Measurements from ENCODE around the gene WRNIP1. TPM values are rescaled to one million over a fixed set of nuclear protein-coding genes. Genes with fewer than 3 reads are reported as not detected.

WRNIP1 gene
- total and polyA plus RNA-seq, 2 of the 13 experiments (the other 11 are each of a cell fraction or from before 2014, with no cell fraction given) = 77.7 to 90.3 TPM

- TF ChIP-seq TRAFD1 (CRISPR knock-in tag; IDR thresholded peaks at IDR 0.05; ENCODE audit: borderline replicate concordance) = no peak
- no peak for TF ChIP-seq RFX3 (CRISPR knock-in tag; IDR thresholded peaks at IDR 0.05)
- no peak for TF ChIP-seq CREB3 (CRISPR knock-in tag; IDR thresholded peaks at IDR 0.05)
Observed at GRCh38 chr6:2826131-2826530, 60.9 kb downstream of the WRNIP1 start (continued).

DNA sequence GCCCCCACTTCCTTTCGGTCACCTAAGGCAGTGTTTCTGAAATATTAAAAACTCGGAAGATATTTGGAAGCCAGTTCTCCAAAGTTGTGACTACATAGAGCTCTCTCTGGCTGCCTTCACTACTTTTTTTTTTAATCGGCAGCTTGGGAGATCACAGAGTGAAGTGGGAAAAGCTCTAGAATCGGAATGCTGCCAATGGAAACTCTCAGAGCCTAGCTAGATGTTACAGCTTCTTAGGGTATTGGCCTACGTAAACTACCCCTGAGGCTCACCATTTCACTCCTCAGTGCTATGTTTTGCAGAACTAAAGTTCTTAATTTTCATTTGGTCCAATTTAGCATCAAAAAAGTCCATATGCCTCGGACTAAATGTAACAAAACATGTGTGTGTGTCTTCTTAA lies 61.9 kb downstream of the WRNIP1 start:
- Histone ChIP-seq H3K4me1 (ENCODE audit: insufficient read depth, low read length) (peaks cover 15% of the 10 kb centered on the region), H3K79me2 (ENCODE audit: insufficient read depth, low read length) (no peaks in the 10 kb centered on the region), H3K4me3 (replicated peaks in 1 of 3; ENCODE audit: insufficient read depth in 1 of 3, low read depth in 2 of 3, low read length in 3 of 3) (no peak overlapping the region), H4K20me1 (ENCODE audit: insufficient read depth, low read length) (no peaks in the 10 kb centered on the region), H3K9ac (ENCODE audit: insufficient read depth, low read depth, low read length) (no peak overlapping the region), H2AFZ (ENCODE audit: low read length) (no peak overlapping the region), H3K4me2 (ENCODE audit: low read depth, low read length) (no peak overlapping the region), H3K27ac (ENCODE audit: extremely low read length, insufficient read depth, low read length) (no peak overlapping the region), H3K27me3 (ENCODE audit: control insufficient read depth in 1 of 2, insufficient read depth in 2 of 2, low read length in 2 of 2) (no peaks in the 10 kb centered on the region), H3K9me3 (ENCODE audit: low read length) (no peaks in the 10 kb centered on the region), H3K36me3 (replicated peaks in 1 of 2; ENCODE audit: control insufficient read depth in 1 of 2, insufficient read depth in 2 of 2, low read length in 2 of 2) (no peaks in the 10 kb centered on the region)
- BruUV-seq (replicated peaks) = no TSS peak
- no peak for DNase-seq (ENCODE audit: low spot score)
- no peak for ATAC-seq
- ChIA-PET POLR2A (interaction anchor here (1.2 to 2.4 kb wide), 2 partner anchors 9 to 14 kb away, joined by 4 to 12 read pairs; partner anchors contain the start of gene SERPINB1), CTCF (ENCODE audit: low intra/inter-chr PET ratio, low total read pairs) (no interaction called here)
- intact Hi-C loops (cut with micrococcal nuclease; ENCODE audit: unreplicated experiment) = no loop called here
- WGBS (ENCODE audit: low lambda C conversion rate) = 86% methylated on average over 6 of the region's 6 CpGs
- in situ Hi-C loops (cut with HindIII; ENCODE audit: extremely low pct_ligation_motif_present, low pct_unique_long_range_greater_than_20kb) = no loop called here
- no peak for FAIRE-seq
- TF ChIP-seq ZFP41 (CRISPR knock-in tag; IDR thresholded peaks at IDR 0.05; ENCODE audit: borderline replicate concordance) (no peak), PCBP1 (IDR thresholded peaks at IDR 0.05; ENCODE audit: borderline replicate concordance, low read depth, low read length) (no peak), ZGPAT (CRISPR knock-in tag; IDR thresholded peaks at IDR 0.05) (no peak), ZKSCAN1 (IDR thresholded peaks at IDR 0.05; ENCODE audit: low read length) (no peak), ZNF775 (CRISPR knock-in tag; IDR thresholded peaks at IDR 0.05; ENCODE audit: borderline replicate concordance) (no peak), ZNF563 (CRISPR knock-in tag; IDR thresholded peaks at IDR 0.05) (no peak), MLLT10 (CRISPR knock-in tag; IDR thresholded peaks at IDR 0.05) (no peak), SMYD3 (CRISPR knock-in tag; IDR thresholded peaks at IDR 0.05) (no peak), CBX1 (IDR thresholded peaks at IDR 0.05; ENCODE audit: low read depth) (no peak), AHR (CRISPR knock-in tag; IDR thresholded peaks at IDR 0.05) (no peak), GRHL1 (CRISPR knock-in tag; conservative IDR thresholded peaks at IDR 0.05) (no peak)
- TF ChIP-seq, protein P1, sequence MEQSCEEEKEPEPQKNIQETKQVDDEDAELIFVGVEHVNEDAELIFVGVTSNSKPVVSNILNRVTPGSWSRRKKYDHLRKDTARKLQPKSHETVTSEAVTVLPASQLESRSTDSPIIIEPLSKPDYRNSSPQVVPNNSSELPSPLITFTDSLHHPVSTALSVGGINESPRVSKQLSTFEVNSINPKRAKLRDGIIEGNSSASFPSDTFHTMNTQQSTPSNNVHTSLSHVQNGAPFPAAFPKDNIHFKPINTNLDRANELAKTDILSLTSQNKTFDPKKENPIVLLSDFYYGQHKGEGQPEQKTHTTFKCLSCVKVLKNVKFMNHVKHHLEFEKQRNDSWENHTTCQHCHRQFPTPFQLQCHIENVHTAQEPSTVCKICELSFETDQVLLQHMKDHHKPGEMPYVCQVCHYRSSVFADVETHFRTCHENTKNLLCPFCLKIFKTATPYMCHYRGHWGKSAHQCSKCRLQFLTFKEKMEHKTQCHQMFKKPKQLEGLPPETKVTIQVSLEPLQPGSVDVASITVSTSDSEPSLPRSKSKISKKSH (CRISPR knock-in tag; IDR thresholded peaks at IDR 0.05; ENCODE audit: borderline replicate concordance) = no peak

Data from HepG2 (cell line).